ENCODE data around the gene CASP12. TPM values are rescaled to one million over a fixed set of nuclear protein-coding genes. Genes with fewer than 3 reads are reported as not detected.

The CASP12 gene
- total RNA-seq, 2 donors from 2014 or later: 2.9 TPM; not detected in 1

- Histone ChIP-seq H3K27ac (no peak overlapping the region), H3K9me3 (peaks cover 0 to 10% of the 10 kb centered on the region in 2 donors), H3K27me3 (no peaks in the 10 kb centered on the region), H3K4me1 (no peaks in the 10 kb centered on the region), H3K36me3 (no peaks in the 10 kb centered on the region), H3K4me3 (no peak overlapping the region)
- no peak for TF ChIP-seq CTCF (IDR thresholded peaks at IDR 0.05)
- no peak for DNase-seq (ENCODE audit: low spot score)
Observed at GRCh38 chr11:104841973-104842525, 56.2 kb downstream of the CASP12 start.

- H3K4me3 ChIP-seq: no peak overlapping the region
- H3K36me3 ChIP-seq: no peaks in the 10 kb centered on the region
- peaks cover 0 to 10% of the 10 kb centered on the region in 2 donors for H3K9me3 ChIP-seq
- H3K27ac ChIP-seq: no peak overlapping the region
- DNase-seq (ENCODE audit: low spot score): no peak
- H3K4me1 ChIP-seq: no peaks in the 10 kb centered on the region
- no peaks in the 10 kb centered on the region for H3K27me3 ChIP-seq
- TF ChIP-seq CTCF (IDR thresholded peaks at IDR 0.05): no peak
Observed at GRCh38 chr11:104841185-104841584, 57.1 kb downstream of the CASP12 start.

DNA sequence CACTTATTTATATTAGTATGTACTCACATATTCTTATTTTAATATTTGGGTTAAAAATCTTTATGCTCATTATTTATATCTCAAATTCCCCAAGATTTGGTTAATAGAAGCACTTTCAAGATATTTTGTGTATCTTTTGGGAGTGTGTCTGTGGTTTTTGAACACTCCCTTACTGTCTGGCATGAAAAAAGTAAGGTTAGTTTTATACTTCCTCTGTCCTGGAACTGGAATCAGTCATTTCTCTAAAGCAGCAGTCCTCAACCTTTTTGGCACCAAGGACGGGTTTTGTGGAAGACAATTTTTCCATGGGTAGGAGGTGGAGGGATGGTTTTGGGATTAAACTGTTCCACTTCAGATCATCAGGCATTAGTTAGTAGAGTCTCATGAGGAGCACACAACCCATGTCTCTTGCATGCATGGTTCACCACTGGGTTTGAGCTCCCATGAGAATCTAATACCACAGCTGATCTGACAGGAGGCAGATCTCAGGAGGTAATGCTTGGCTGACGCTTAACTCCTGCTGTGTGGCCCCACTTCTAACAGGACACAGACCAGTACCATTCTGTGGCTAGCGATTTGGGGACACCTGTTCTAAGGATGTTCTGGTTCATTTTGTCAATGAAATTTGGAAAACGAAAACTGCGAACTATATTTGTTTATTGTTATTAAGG lies 60.2 kb downstream of the CASP12 start:
- Histone ChIP-seq H3K9me3 (peaks cover 0 to 10% of the 10 kb centered on the region in 2 donors), H3K36me3 (no peaks in the 10 kb centered on the region), H3K4me3 (no peak overlapping the region), H3K27ac (no peak overlapping the region), H3K27me3 (no peaks in the 10 kb centered on the region), H3K4me1 (no peaks in the 10 kb centered on the region)
- no peak for TF ChIP-seq CTCF (IDR thresholded peaks at IDR 0.05)
- no peak for DNase-seq (ENCODE audit: low spot score)

GRCh38 chr11:104836691-104837090 lies 61.6 kb downstream of the CASP12 start:
- DNase-seq (ENCODE audit: low spot score): no peak
- no peak for TF ChIP-seq CTCF (IDR thresholded peaks at IDR 0.05)
- H3K27me3 ChIP-seq: no peaks in the 10 kb centered on the region
- H3K27ac ChIP-seq: no peak overlapping the region
- no peaks in the 10 kb centered on the region for H3K4me1 ChIP-seq
- H3K9me3 ChIP-seq: peaks cover 0 to 10% of the 10 kb centered on the region in 2 donors
- H3K4me3 ChIP-seq: no peak overlapping the region
- H3K36me3 ChIP-seq: no peaks in the 10 kb centered on the region

Other genes with a start within 250 kb of the CASP12 start
- gene CASP4, start 70.1 kb upstream of the CASP12 start, total RNA-seq: 10 to 100 TPM; 22.4 to 39.4 TPM
- not detected for gene CASP5, start 124.7 kb upstream of the CASP12 start, total RNA-seq
- 1 to 10 TPM; 6.1 to 8.8 TPM for gene CASP1, start 136.7 kb upstream of the CASP12 start, total RNA-seq
- 1 to 10 TPM; 1.6 to 5.8 TPM for gene CARD16, start 146.9 kb upstream of the CASP12 start, total RNA-seq
- not detected for gene CARD18, start 241.3 kb upstream of the CASP12 start, total RNA-seq